Upper lobe of right lung (tissue), 1 donor: Measurements from ENCODE around the gene MPP2. TPM values are rescaled to one million over a fixed set of nuclear protein-coding genes. Genes with fewer than 3 reads are reported as not detected.
A peak's percentile ranks its signal among the peaks of the same experiment; 100 is the strongest.

Experiments
- ATAC-seq: fragments of 200-7000 bp; cut with Tn5 transposase; one replicate; pipeline ENCODE4 v1.9.1; 2020; ENCODE audit warnings: mild to moderate bottlenecking, moderate library complexity
- DNase-seq: peaks from one replicate; pipeline ENCODE4 v3.0.0-alpha.2; 2020
- H3K27ac ChIP-seq: fragments of 200-600 bp; one replicate; pipeline ENCODE4 v1.8.0; 2022
- H3K27me3 ChIP-seq: fragments of 200-600 bp; one replicate; pipeline ENCODE4 v1.8.0; 2022; ENCODE audit warnings: mild to moderate bottlenecking
- H3K36me3 ChIP-seq: fragments of 200-600 bp; one replicate; pipeline ENCODE4 v1.8.0; 2022
- H3K4me1 ChIP-seq: fragments of 200-600 bp; one replicate; pipeline ENCODE4 v1.8.0; 2022
- H3K4me3 ChIP-seq: fragments of 200-600 bp; one replicate; pipeline ENCODE4 v1.8.0; 2022; ENCODE audit warnings: mild to moderate bottlenecking
- H3K9me3 ChIP-seq: fragments of 200-600 bp; one replicate; pipeline ENCODE4 v1.8.0; 2022
- intact Hi-C: fragments of 100-400 bp; cut with DNase I; formaldehyde crosslinking; loops from one replicate; pipeline ENCODE4 v1.11.0; 2022
- total RNA-seq: library from RNA; stranded (reverse); fragmentation: NEBNext Ultra II Directional; extraction: Animal tissue kit (Norgen Biotek cat#: 25700); gene quantifications from one replicate; pipeline ENCODE4 v1.2.1, GENCODE V29; 2021
- TF ChIP-seq, protein P1 (sequence below): fragments of 200-600 bp; IDR thresholded peaks from one replicate; pipeline ENCODE4 v1.8.0; 2022; ENCODE audit warnings: antibody characterized with exemption
- donor health status: DM: no; HTN: yes; CAD: no; lungs with severe emphysema.

MPP2 gene
- total RNA-seq, 1 donor from 2014 or later = 0.49 TPM

DNA sequence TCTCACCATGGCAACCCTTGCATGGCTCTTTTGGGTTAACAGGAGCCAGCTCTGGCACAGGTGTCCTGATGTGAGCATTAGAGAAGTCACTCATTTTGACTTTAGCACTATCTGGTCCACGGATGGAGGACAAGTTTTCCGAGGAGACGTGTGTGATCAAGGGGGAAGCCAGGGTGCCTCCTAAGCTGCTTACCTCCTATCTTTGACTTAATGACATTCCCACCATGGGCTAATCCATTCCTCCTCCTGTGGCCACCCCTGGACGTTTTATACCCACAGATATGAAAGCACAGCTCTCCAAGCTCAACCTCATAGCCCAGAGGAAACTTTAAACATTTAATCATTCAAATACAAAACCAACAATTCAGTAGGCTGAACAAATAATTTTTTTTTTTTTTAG lies 18.8 kb downstream of the MPP2 start:
- H3K36me3 ChIP-seq = no peaks in the 10 kb centered on the region
- H3K9me3 ChIP-seq = no peaks in the 10 kb centered on the region
- no peak overlapping the region for H3K27ac ChIP-seq
- intact Hi-C loops = no loop called here
- no peak overlapping the region for H3K4me3 ChIP-seq
- ATAC-seq (no peak), DNase-seq (no peak)
- H3K4me1 ChIP-seq = no peaks in the 10 kb centered on the region
- TF ChIP-seq, protein P1, sequence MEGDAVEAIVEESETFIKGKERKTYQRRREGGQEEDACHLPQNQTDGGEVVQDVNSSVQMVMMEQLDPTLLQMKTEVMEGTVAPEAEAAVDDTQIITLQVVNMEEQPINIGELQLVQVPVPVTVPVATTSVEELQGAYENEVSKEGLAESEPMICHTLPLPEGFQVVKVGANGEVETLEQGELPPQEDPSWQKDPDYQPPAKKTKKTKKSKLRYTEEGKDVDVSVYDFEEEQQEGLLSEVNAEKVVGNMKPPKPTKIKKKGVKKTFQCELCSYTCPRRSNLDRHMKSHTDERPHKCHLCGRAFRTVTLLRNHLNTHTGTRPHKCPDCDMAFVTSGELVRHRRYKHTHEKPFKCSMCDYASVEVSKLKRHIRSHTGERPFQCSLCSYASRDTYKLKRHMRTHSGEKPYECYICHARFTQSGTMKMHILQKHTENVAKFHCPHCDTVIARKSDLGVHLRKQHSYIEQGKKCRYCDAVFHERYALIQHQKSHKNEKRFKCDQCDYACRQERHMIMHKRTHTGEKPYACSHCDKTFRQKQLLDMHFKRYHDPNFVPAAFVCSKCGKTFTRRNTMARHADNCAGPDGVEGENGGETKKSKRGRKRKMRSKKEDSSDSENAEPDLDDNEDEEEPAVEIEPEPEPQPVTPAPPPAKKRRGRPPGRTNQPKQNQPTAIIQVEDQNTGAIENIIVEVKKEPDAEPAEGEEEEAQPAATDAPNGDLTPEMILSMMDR = no peak
- H3K27me3 ChIP-seq = no peaks in the 10 kb centered on the region

- TF ChIP-seq, protein P1 = no peak
- ATAC-seq (no peak), DNase-seq (no peak)
- H3K4me1 ChIP-seq = no peaks in the 10 kb centered on the region
- H3K36me3 ChIP-seq = no peaks in the 10 kb centered on the region
- H3K27me3 ChIP-seq = no peaks in the 10 kb centered on the region
- intact Hi-C loops = no loop called here
- H3K4me3 ChIP-seq = no peak overlapping the region
- no peak overlapping the region for H3K27ac ChIP-seq
- H3K9me3 ChIP-seq = no peaks in the 10 kb centered on the region
These were observed 24.4 kb downstream of the MPP2 start for GRCh38 chr17:43882761-43883415.

- no peaks in the 10 kb centered on the region for H3K4me1 ChIP-seq
- intact Hi-C loops = no loop called here
- H3K27me3 ChIP-seq = no peaks in the 10 kb centered on the region
- ATAC-seq (no peak), DNase-seq (no peak)
- TF ChIP-seq, protein P1 = no peak
- no peaks in the 10 kb centered on the region for H3K36me3 ChIP-seq
- no peaks in the 10 kb centered on the region for H3K9me3 ChIP-seq
- H3K4me3 ChIP-seq = no peak overlapping the region
- no peak overlapping the region for H3K27ac ChIP-seq
These were observed 25.4 kb downstream of the MPP2 start for GRCh38 chr17:43881758-43882505.

GRCh38 chr17:43881181-43881580 lies 26.2 kb downstream of the MPP2 start:
- intact Hi-C loops = no loop called here
- ATAC-seq (no peak), DNase-seq (no peak)
- no peaks in the 10 kb centered on the region for H3K4me1 ChIP-seq
- no peak overlapping the region for H3K4me3 ChIP-seq
- no peaks in the 10 kb centered on the region for H3K27me3 ChIP-seq
- H3K36me3 ChIP-seq = no peaks in the 10 kb centered on the region
- TF ChIP-seq, protein P1 = no peak
- no peaks in the 10 kb centered on the region for H3K9me3 ChIP-seq
- no peak overlapping the region for H3K27ac ChIP-seq

DNA sequence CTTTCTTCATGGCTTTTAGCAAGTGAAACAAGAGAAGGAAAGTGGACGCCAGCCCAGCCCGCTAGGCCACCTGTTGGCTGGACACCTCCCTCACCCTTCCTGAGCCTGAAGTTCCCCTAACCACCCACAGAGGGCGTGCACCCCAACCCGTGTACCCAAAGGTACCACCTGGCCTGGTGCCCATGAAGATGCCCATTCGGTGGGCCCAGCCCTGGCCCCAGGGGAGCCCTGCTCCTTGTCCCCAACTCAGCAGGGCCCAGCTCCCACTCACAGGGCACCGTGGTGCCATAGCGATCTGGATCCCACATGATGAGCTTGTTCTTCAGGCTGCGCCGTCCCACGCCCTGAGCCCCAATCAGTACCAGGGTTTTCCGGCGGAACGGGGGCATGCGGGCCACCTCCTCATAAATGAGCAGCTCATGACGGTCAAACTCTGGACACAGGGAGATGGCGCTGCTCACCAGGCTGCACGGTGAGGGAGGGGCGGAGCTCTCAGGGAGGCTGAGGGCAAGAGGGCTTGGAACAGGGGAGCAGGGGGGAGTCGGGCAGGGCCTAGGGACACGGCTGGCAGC lies 26.8 kb downstream of the MPP2 start:
- Histone ChIP-seq H3K27ac (no peak overlapping the region), H3K4me1 (no peaks in the 10 kb centered on the region), H3K36me3 (no peaks in the 10 kb centered on the region), H3K9me3 (no peaks in the 10 kb centered on the region), H3K4me3 (no peak overlapping the region), H3K27me3 (no peaks in the 10 kb centered on the region)
- intact Hi-C loops = no loop called here
- TF ChIP-seq, protein P1 = peak; percentile 64
- peak; percentile 71 for DNase-seq
- peak; percentile 54 for ATAC-seq
